Activated CD8-positive, alpha-beta memory T cell treated with anti-CD3 and anti-CD28 coated beads for 1 hour (primary cell): ENCODE data around the gene TXNRD2.
"Not testable (repeated sequence)": the region's sequence is repeated elsewhere in the genome, so short reads cannot be mapped to it uniquely, and the experiment has no call there.

Experiments used
- DNase-seq, 2 donors: peaks; one replicate each; pipeline ENCODE4 v3.0.0-alpha.2; 2020; ENCODE audit warnings: low read depth in 1 of 2; ENCODE audit errors: extremely low read depth in 1 of 2

TXNRD2 gene

GRCh38 chr22:19891317-19892256, 50.0 kb downstream of the TXNRD2 start:
- peak; percentile 50 to 60 for DNase-seq

GRCh38 chr22:19890502-19891316, 50.9 kb downstream of the TXNRD2 start:
- no peak for DNase-seq

DNA sequence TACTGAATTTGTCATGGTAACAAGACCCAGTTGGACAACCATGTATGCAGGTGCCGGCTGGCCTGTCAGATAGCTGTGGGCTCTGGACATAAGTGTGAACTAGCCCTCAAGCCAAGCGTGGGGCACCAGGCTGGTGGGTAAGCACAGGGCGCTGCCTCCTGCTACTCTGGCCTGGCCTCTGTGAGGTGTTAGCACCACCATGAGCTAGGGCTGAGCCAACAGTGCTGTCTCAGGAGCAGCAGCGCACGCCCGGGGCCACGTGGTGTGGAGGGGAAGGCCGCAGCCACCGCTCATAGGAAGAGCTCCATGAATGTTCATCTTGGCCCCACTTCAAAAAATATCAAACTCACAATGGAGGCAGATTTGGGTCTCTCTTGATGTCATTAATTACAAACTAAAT, 51.7 kb downstream of the TXNRD2 start:
- DNase-seq = no peak

GRCh38 chr22:19888131-19888746, 53.4 kb downstream of the TXNRD2 start:
- DNase-seq = no peak

DNA sequence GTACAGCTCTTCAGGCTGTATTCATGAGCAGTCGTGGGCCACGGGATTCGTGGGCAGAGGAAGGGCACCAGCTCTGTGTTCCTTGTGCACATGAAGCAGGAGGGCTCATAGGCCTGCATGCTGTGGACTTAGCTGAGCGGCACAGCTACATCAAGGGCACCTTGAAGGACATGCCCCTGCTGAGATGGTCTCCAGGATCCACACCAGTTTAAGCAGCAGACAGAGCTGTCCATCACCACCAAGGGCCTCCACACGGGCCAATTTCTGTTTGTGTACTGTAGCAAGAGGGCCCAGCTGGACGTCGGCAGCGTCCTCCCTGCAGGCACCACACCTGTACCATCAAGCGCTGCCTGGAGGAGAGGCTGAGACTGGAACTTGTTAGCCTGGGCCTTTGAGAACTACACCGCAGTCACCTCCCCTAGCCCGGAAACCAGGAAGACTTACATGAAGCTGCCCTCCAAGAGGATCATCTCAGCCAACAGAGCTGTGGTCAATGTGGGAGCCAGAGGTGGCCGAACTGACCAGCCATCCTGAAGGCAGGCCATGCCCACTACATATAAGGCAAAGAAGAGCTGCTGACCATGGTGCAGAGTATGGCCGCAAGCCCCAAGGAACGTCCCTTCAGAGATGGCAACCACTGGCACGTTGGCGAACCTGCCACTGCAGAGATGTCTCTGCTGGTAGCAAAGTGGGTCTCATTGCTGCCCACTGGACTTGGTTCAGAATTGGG, 54.2 kb downstream of the TXNRD2 start:
- DNase-seq = no peak

GRCh38 chr22:19886605-19887255, 54.9 kb downstream of the TXNRD2 start:
- DNase-seq = no peak

DNA sequence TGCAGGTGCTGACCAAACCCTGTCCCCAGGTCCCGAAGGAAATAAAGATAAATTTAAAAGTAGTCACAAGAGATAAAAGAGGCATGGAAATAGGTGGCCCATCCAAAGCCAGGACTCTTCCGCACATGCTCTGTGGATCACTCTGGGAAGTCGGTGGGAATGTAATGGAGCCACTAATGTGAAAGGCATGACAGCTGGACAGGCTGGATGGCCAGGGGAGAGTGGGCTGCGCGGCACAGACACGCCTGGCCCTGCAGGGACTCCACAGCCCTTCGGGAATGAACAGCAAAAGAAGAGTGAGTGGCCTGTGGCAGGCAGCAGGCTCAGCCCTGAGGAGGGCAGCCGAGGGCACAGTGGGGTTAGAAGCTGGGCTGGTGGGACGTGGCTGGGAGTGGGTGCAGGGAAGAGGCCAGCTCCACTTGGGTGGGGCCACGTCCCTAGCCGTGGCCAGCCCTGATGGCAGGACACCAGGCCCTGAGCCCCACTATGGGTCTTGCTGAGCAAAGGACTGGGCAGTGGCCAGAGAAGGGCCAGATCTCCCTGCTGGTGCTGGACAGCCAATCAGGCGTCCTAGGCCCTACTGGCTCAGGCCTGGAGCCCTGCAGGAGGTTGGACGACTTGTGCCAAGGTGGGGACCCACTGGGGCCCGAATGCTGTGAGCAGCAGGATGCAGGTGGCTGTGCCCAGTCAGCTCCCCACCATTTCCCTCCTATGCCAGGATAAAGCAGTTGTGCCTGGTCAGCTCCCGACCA, 55.6 kb downstream of the TXNRD2 start:
- DNase-seq = no peak

DNA sequence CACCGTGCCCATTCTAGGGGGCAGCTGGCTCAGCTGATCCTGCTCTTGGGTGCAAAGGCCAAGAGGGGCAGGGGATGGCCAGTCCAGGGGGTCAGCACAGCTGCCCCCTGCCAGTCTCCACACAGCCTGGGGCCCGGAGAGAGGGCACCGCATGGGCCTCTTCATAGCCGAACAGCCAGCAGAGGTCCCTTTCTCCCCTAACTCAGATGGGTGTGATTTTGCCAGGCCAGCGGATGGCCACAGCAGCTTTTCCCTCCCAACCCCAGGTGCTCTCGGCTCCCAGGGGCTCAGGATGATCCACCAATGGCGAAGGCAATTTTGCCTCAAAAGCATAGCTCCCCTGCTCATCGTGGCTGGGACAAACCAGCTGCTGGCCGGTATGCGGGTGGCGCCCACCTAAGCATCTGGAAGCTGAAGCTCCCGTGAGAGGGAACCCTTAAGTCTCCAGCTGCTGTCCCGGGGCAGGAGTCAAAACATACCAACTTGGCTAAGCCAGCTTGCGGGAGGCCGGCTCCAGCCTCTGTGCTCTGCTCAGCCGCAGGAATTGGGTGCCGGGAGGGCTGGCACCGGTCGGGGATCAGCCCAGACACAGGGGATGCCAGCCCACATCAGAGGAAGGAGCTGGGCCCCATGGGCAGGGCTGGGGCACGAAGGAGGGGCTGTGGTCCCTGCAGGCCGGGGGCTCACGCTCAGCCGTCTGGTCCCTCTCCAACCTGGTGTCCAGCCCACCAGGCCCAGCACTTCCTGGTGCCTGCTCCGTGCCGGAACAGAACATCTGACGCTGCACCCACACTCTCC, 56.5 kb downstream of the TXNRD2 start:
- no peak for DNase-seq

DNA sequence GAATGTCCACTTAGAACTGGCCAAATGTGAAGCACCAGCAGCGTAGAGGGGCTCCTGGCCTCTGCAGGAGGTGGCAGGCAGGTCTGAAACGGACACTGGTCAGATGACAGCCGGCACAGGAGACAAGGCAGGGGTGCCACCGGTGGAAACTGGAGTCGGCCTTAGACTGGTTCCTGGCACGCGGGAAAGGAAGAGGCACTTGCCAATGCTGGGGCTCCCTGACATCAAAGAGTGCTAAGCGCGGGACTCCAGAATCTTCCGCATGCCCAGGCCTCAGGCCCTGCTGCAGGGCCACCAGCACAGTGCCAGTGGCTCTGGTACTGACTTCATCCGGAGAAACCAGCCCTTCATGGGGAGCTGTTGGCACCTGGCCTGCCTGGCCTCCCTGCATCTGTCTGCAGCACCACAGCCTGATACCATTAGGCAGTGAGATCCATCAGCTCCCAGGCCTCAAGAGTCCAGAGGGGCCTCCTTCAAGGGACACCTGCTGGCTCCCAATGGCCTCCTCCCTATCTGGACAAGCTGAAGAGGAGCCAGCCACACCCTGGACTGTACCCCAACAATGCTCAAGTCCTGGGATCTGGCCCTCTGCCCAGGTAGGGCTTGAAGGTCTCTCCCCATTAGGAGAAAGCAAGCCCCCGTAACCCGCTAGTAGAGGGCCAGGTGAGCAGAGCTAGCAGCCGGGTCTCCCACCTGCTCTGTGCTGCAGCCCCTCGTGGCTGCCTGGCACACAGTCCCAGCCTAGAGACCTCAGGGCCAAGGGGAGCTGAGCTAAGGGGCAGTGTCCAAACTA, 57.3 kb downstream of the TXNRD2 start:
- no peak for DNase-seq

GRCh38 chr22:19883446-19883845, 58.2 kb downstream of the TXNRD2 start:
- DNase-seq = not testable (repeated sequence)

DNA sequence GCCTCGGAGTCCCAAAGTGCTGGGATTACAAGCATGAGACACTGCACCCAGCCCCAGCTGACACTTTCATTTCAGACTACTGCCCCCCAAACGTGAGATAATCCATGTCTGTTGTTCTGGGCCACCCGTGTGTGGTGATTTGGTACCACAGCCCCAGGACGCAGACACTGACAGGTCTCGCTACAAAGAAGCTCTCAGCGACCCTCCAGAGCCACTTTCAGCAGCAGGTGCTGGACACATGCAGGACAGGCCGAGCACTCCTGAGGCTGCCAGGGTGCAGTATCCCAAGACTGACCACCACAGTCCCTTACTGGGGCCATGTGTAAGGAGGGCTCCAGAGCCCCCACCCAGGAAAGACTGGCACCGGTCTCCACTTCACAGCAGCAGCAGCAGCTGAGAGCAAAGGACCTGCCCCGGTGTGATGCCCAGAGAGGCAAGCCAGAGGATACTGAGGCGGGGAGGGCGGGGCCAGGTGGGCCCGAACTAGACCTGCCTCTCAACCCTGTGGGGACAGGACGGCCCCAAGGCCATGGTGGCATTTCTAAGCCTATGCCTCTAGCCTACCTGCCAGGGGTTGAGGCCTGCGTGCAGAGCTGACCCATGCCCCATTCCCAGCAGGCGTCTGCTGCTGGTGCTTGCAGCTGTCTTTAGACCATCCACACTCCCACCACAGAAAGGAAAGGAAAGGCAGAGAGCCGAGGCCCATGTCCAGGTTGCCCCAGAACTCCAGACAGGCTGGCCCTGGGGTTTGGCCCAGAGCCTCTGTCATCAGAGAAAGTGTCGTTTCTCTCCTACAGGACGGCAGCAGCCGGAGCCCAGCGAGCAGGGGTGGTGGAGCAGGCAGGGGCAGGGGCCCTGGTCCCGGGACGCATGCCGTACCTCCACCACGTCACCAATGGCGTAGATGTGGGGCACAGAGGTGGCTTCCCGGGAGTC, 58.9 kb downstream of the TXNRD2 start:
- DNase-seq = no peak

- DNase-seq = no peak
Observed at GRCh38 chr22:19880786-19881569, 60.6 kb downstream of the TXNRD2 start.

DNA sequence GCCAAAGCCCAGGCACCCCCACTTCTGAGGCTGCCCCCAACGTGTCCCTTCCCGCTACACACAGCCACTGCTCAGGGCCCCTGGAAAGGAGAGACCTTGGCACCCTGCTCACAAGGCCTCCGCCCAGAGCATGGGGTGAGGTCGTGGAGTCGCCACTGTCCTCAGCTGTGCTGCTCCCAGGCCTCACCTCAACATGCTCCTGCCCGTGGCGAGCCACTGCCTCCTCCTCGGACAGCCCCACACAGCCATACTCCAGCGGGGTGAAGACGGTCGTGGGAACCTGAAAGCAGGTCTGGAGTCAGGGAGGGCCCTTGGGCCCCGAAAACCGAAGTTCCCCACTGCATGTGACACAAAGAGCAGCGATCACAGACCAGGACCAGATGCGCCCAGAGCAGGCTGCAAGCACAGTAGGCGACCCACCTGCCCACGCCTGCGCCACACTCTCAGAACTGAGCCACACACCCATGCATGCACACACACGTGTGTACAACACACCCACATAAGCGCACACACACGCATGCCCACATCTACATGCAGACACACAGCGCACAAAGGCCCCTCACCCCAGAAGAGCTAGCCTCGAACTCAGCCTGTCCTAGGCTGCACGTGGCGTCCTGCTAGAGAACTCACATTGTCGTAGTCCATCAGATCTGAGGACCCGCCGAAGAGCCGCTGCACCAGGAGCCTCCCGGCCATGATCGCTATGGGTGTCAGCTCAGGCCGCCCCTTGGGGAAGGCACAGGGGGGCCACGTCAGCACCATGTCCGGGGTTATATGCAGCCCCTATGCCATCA, 61.4 kb downstream of the TXNRD2 start:
- no peak for DNase-seq

- DNase-seq = no peak
Observed at GRCh38 chr22:19879643-19879991, 62.0 kb downstream of the TXNRD2 start.

GRCh38 chr22:19879246-19879570, 62.4 kb downstream of the TXNRD2 start:
- no peak for DNase-seq
